Colon (tissue), 2 donors: ENCODE data around the gene CAPZB.
"Not testable (repeated sequence)": the region's sequence is repeated elsewhere in the genome, so short reads cannot be mapped to it uniquely, and the experiment has no call there.

Experiments
- FAIRE-seq: peaks from 2 replicates; lab custom pipeline; 2012; peaks lifted over from hg19 to GRCh38; lab: Jason Lieb, UNC
- donor health status: control.
- donor health status: control.

Gene CAPZB

DNA sequence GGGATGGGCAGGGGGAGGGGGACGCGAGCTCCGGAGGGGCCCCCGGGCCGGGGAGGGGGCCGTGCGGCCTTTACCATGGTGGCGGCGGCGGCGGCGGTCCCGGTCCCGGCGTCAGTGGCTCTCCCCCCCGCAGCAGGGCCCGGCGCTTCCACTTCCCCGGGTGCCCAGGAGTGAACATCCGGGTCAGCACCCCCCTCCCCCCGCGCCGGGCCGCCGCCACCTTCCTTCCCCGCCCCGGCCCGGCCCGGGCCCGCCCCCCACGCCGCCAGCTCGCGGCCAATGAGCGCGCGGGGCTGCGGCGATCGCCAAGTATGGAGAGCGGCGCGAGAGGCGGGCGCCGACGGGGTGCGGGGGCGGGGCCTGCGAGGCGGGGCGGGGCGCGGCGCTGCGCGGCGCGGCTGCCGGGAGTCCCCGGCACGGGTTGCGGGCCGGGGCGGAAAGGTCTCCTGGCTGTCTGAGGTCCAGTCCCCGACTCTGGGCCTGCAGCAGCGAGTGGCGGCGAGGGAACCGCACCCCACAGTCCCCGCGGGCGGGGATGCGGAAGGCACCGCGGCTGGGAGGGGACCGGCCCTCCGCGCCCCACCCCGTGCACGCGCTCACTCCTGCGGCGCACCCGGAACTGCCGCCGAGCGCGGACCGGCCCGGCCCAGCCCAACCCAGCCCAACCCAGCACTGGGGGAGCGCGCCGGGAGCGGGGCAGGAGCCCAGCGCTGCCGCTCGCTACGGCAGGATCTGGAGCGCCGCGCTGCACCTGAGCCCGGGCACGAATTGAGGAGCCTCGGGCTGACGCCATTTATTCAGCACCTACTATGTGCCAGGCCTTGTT, at the start of gene CAPZB:
TSS of gene CAPZB (minus strand) at position 178 of the 826 bp plus-strand sequence. CDS start at position 77, 101 bp downstream.
- FAIRE-seq, result no peak

DNA sequence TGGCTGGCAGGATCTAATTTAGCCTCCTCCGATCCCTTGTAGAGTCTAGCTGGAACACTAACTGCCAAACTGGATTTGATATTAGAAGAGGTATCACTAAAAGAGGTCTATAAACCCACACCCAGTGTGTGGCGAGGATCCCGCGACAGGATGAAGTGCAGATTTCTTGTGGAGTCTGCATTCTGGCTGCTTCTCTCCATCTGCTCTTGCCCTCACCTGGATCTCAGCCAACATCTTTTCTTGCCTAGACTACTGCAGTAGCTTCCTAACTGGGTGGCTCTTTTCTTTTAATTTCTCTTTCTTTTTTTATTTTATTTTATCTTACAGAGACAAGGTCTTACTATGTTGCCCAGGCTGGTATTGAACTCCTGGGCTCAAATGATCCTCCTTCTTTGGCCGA, 48.9 kb upstream of the CAPZB start:
- no peak for FAIRE-seq

DNA sequence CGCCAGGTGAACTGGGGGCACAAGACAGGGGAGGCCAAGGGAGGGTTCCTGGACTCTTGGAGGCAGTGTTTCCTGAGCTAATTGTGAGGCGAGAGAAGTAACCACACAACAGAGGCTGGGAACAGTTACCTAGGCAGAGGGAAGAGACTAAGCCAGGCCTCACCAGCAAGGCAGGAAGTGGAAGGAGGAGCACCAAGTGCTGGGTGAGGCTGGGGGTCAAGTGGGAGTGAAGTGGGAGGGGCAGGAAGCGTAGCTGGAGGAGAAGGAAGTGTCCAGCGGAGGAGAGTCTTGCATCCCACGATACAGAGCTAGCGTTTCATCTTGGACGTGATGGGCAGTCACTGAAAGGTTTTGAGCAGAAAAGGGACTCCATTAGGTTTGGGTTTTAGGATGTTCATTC, 48.3 kb upstream of the CAPZB start:
- no peak for FAIRE-seq

DNA sequence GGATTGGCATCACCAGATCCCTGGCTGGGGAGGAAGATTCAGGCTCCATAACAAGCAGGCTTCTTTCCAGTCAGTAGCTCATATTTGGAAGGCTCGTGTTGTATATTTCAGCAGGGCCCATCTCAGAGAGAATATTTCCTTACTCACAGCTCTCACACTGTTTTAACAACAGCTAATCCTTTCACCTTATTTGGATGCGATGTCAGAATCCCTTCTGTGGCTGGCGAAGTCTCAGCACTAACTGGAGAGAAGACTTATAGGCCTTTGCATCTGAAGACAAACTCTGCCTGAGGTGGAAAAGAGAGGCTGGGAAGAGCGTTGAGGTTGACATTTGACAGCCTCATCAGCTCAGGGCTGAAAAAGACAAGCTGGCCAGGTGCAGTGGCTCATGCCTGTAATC, 47.2 kb upstream of the CAPZB start:
- FAIRE-seq, result no peak

DNA sequence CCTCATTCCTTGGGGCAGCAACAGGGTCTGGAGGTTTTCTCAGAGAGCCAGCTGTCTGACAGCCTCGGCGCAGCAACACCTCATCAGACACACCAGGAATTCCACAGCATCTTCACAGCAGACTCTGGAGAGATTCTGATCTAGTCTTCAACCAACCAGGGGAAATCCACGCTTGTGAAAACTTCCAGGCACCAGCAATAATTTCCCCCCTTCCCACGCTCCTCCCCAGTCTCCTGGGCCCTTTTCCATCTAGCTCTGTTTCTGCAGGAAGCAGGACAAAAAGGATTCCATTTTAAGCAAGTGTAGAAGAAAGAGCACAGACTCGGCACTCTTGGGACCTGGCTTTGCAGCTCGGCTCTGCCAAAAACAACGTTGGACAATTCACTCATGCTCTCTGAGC, 44.3 kb upstream of the CAPZB start:
- FAIRE-seq, result no peak

DNA sequence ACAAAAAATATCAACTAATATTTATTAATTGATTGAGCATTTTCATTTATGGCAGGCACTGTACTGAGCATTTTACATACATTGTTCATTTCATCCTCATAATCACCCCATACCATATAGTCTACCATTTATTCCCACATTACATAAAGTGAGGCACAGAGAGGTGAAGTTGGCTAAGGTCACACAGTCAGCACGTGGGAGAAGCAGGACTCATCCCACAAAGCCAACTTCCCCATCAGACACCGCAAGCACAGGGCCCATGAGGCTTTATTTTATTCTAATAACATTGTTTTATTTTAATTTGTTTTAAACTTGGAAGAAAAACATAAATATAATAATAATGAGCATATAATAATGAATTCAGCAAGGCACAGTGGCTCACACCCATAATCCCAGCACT, 43.1 kb upstream of the CAPZB start:
- FAIRE-seq, result no peak

DNA sequence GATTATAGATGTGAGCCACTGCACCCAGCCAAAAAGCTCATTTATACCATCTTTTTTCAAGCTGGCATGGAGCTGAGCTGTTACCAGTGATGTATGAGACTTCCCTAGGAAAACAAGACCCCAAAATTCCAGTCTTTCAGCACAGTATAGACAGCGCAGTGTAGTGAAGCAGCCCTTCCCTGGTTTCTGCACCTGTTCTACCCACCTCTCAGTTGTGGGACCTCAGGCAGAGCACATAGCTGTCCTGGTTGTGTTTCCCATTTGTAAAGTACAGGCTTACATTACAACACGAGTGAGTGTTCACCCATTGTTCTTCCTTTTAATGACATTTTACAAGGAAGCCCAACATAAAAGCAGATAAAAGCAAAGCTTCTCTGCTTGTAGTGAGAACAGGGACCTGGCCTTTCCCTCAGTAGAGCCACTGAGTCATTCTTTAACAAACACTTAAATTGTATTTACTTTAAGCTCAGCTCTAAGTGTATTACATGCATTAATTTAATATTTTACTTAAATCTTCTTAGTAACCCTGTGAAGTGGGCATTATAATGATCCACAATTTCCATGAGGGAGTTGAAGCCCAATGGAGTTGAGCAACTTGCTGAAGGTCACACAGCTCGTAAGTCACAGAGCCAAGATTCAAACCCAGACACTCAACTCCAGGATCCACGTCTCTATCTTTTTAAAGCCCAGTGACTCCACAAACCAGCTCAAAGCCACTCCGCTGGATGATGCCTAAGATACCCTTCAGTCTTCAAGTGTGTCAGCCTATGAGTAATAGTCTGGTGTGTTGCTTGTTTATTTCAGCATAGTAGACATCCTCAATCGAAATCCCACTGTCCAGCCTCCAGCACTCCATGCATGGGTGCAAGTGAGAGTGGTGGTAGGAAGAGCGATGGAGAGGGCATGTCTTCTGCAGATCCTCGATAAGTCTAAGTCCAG, 40.5 kb upstream of the CAPZB start:
- no peak for FAIRE-seq

DNA sequence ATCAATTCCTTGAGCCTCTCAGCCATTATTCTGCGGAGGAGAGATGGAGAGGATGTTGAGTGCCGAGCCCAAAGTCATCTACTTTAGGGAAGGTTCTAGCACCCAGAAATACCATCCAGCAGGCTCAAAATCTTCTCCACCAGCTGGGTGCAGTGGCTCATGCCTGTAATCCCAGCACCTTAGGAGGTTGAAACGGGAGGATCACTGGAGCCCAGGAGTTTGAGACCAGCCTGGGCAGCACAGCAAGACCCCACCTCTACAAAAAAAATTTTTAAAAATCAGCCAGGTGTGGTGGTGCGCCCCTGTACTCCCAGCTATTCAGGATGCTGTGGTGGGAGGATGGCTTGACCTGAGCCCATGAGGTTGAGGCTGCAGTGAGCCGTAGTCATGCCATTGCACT, 39.5 kb upstream of the CAPZB start:
- FAIRE-seq, result no peak

DNA sequence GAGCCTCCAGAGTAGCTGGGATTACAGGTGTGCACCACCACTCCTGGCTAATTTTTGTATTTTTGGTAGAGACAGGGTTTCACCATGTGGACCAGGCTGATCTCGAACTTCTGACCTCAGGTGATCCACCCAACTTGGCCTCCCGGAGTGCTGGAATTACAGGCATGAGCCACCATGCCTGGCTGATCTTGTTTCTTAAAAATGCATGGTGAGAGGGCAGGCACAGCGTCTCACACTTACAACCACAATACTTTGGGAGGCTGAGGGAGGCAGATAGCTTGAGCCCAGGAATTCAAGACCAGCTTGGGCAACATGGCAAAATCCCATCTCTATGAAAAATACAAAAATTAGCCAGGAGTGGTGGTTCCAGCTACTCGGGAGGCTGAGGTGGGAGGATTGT, 37.2 kb upstream of the CAPZB start:
- FAIRE-seq, result not testable (repeated sequence)

DNA sequence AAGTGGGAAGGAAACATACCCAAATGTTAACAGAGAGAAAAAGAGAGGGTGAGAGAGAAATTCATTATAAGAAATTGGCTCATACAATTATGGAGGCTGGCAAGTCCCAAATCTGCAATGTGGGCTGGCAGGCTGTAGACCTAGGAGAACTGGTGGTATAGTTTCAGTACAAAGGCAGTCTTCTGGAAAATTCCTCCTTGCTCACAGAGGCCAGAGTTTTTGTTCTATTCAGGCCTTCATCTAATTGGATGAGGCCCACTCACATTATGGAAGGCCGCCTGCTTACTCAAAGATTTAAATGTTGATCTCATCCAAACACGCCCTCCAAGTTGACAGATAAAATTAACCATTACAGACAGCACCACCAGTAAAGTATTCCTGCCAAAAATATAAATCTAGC, 36.1 kb upstream of the CAPZB start:
- no peak for FAIRE-seq

DNA sequence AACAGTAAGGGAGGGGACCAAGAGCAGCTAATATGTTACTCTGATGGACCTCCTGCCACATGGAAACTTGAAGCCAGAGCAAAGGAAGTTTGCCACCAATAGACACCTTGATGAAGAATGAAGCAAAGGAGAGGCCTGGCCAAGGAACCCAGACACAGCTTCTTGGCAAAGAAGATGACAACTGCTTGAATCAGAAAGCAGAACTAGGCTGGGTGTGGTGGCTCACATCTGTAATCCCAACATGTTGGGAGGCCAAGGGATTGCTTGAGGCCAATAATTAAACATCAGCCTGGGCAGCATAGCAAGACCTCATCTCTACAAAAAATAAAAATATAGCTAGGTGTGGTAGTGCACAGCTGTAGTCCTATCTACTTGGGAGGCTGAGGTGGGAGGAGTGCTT, 31.7 kb upstream of the CAPZB start:
- no peak for FAIRE-seq

DNA sequence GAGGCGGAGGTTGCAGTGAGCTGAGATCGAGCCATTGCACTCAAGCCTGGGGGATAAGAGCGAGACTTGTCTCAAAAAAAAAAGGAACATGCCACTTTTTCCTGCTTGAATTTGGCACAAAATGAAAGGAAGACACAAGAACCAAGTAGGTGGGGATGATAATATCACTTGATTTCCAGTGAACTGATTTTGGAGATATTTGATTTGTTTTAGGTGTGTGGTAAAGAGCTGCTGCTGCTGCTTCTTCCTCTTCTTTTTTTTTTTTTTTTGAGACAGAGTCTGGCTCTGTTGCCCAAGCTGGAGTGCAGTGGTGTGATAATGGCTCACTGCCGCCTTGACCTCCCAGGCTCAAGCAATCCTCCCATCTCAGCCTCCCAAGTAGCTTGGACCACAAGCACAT, 29.9 kb upstream of the CAPZB start:
- FAIRE-seq, result no peak

DNA sequence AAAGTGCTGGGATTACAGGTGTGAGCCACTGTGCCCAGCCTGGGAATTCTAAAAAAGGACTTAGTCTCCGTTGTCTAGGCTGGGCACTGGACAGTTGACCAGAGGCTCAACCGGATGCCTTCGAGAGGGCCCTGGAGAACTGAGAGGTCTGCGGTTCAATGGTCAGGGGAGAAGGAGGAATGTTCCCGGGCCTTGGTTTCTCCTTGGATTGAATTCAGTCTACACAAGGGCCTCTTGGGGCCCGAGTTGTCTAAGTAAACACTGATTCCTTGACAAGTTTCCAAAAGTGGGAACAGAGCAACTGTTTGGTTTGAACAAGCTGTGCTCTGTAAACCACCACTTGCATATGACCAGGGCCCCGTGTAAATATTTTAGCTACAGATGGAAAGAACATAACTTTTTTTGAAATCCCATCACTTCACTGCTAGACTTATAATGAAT, 29.1 kb upstream of the CAPZB start:
- FAIRE-seq, result no peak

DNA sequence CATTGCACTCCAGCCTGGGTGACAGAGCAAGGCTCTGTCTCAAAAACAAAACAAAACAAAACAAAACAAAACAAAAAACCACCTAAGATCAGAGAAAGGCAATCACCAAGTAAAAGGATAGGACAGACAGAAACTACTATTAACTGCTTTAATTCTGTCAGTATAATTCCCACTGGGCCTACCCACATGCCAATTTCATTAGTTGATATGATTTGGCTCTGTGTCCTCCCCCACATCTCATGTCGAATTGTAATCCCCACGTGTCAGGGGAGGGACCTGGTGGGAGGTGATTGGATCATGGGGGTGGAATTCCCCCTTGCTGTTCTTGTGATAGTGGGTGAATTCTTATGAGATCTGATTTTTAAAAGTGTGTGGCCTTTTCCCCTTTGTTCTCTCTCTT, 27.2 kb upstream of the CAPZB start:
- FAIRE-seq, result no peak

DNA sequence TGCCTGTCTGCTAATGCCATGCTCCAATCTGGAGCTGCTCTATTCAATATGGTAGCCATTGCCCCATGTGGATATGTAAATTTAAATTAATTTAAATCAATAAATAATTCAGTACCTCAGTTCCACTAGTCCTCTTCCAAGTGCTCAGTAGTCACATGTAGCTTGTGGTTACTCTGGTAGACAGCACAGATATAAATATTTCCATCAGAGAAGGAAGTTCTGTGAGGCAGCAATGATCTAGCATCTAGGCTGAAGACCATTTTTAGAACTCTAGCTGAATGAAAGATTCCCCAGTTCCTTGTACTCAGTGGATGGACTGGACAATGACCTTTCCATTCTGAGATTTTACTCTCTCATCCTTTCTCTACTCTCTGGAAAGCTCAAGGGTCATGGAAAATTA, 25.8 kb upstream of the CAPZB start:
- FAIRE-seq, result no peak

DNA sequence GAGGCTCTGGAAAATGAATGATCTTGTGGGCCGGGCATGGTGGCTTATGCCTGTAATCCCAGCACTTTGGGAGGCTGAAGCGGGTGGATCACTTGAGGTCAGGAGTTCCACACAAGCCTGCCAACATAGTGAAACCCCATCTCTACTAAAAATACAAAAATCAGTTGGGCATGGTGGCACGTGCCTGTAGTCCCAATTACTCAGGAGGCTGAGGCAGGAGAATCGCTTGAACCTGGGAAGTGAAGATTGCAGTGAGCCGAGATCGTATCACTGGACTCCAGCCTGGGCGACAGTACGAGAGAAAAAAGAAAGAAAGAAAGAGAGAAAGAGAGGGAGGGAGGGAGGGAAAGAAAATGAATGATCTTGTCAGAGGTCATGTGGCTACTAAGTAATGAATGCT, 24.3 kb upstream of the CAPZB start:
- FAIRE-seq, result not testable (repeated sequence)

DNA sequence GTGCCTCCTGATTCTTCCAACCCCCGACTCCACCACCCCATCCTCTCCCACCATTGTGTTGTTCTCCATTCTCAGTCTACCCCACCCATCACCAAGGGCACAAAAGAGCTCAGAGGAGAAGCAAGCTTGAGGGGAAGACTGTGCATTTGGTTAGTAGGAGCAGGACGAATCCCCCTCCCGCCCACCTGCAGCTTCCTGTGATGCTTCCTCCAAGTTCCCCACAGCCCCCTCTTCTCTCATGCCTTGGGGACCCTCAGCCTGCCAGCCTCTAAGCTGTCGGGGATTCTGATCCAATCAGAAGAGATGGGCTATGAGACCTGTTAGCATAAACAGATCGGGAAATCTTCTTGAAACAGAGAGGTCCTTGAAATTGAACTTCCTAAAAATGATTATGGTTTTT, 22.2 kb upstream of the CAPZB start:
- no peak for FAIRE-seq

DNA sequence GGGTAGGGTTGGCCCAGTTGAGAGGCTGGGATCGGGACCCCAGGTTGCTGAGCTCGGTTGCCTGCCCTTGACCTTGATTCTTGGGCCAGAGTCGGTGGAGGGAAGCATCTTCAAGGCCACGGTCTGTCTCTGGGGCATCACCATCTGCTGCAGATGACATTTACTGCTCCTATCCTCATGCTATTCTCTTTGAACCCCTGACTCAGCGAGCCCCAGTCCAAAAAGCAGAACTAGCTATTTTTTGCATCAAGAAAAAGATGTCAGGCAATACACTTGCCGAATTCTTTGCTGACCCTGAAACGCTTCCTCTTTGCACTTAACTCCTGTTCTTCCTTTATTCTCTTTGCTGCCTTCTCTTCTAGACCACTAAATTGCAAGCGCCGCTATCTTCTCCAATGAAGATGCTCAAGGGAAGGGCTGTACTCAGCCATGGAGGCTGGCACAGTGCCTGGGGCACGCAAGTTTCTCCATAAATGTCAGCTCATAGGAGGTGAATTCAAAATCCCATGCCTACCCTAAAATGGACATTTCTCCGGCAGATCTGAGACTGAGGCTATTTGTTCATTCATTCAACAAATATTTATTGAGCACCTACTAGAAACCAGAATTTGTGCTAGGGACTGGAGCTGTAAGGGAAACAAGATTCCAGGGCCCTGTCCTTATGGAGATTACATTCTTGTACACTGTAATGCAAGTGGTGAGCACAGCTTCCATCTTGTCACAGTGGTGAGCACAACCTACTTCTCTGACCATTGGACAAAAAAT, 20.5 kb upstream of the CAPZB start:
- FAIRE-seq, result no peak

DNA sequence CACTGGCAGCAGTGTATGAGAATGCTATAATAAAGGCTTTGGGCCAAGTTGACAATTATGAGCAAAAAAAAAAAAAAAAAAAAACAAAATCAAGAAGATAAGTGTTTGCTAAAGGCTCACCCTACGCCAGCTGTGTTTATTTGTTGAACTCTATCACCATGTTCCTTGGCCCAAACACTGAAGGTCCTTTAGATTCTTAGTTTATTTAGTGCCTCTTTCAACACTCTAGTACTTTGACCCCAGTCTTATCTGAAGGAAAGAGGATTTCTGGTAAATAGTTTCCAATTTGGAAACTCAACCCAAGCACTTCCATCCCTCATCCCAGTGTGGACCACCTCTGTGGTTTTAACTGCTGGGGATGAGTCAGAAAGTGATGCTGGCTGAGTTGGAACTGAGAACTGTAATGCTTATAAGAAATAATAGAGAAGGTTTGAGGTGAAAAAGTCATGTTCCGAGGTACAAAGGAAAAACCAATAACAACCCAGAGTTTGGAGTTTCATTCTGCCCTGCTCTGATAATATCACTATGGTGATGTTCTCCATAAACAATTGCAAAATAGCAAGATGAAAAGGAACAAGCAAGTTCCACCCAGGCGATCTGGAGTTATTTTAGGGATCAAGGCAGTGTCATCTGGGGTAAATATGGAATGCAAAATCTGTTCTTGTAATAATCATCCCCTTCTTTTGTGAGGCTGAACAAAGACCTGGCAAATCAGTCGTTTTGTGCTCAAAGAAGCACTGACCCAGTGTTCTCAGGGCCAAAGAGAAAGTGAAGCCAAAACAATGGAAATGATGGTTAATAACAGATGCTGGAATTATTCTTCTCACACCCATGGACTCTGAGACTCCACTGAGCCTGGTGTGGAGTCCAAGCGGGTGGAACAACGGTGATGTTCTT, 19.7 kb upstream of the CAPZB start:
- FAIRE-seq, result no peak

DNA sequence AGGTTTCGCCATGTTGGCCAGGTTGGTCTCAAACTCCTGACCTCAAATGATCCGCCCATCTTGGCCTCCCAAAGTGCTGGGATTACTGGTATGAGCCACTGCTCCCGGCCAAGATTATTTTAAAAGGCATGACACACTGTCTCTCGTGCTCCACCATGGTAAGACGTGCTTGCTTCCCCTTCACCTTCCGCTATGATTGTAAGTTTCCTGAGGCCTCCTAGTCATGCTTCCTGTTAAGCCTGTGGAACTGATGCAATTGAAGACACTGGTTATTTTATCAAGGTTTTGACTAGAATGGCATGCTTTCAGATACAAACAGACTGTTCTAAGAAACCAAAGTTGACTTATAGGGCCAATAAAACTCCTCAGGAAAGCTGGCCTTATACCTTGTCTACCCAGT, 16.9 kb upstream of the CAPZB start:
- not testable (repeated sequence) for FAIRE-seq

DNA sequence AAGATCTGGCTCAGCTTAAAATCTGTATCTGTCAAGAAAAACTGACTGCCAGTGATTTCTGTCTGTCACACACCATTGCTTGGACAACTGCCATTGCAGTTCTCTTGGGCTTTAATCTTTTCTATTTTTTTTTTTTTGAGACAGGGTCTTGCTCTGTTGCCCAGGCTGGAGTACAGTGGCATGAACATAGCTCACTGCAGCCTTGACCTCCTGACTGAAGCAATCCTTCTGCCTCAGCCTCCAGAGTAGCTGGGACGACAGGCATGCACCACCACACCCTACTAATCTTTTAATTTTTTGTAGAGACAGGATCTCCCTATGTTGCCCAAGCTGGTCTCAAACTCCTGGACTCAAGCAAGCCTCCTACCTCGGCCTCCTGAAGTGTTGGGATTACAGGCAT, 14.5 kb upstream of the CAPZB start:
- FAIRE-seq, result not testable (repeated sequence)
